ENCODE results near the gene UAP1L1.
"Not testable (repeated sequence)": the region's sequence is repeated elsewhere in the genome, so short reads cannot be mapped to it uniquely, and the experiment has no call there.

DNA sequence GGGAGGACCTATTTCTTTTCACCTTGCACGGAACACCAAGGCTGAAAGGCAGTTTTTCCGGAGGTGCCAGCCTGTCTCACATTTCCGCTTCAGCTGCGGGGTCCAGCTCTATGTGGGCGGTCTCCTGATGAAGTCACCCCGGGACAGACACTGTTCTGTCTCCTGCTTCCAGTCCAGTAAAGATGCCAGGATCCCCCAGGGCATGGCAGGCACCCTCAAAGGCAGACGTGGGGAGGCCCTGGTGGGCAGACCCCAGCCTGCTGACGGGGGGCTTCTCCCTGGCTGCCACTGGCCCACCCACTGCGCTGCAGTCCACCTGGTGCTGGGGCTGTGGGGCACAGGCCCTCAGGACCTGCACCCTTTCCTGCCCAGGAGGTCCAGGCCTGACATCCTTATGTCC is 14.5 kb upstream of the UAP1L1 start:
- not testable (repeated sequence) for TF ChIP-seq CTCF, POLR2AphosphoS5 (IDR thresholded peaks at IDR 0.05)

All from suprapubic skin (tissue), 3 donors.